ENCODE results near the gene PLCB1. TPM values are rescaled to one million over a fixed set of nuclear protein-coding genes. Genes with fewer than 3 reads are reported as not detected.

The PLCB1 gene
- total RNA-seq, 1 donor from 2014 or later, result 37.4 TPM

DNA sequence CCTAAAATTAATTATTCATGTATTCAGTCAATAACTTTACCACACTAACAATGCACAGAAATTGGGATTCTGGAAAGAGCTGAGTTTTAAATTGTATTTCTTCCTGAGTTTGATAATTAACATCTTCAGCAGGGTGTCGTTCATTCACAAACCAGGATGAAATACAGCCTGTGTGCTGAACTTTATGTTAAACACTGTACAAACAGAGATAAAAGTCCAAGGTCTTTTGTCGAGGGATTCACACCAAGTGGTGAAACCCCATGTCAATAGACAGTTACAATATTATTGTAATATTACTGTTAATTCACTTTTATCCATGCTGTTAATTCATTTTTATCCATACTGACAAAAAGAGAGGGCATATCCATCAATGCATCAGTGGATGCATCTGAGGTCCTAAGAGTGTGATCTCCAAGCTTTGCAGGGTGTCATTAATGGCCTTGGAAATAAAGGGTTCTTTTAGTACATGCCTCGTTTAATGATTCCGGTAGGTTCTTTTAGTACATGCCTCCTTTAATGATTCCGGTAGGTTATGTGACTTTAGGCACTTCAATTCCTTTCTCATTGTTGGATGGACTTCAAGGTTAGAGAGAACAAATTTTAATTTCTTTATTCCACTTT is 234.3 kb downstream of the PLCB1 start:
- H3K36me3 Mint-ChIP-seq (ENCODE audit: unreplicated experiment), result no peaks in the 10 kb centered on the region
- no peak for DNase-seq

DNA sequence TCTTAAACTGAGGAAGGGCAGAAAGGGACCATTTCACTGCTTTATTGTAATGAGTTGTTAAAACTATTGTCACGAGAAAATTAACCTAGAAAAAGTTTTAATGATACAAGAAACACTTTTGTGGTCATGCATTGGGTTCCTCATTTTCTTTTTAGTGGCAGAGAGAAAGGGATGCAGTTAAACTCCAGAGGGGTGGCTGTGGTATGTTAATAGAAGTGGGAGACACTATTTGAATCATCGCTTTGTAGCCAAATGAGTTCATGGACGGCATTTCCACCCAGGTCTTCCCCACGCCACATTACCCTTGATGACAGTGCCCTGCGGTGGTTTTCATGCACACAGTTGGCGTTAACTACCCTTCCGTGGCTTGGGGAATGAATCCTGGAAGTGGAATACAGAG is 235.6 kb downstream of the PLCB1 start:
- no peaks in the 10 kb centered on the region for H3K9me3 Mint-ChIP-seq (ENCODE audit: unreplicated experiment)
- no peak overlapping the region for H3K4me3 Mint-ChIP-seq (ENCODE audit: unreplicated experiment)
- DNase-seq, result no peak
- H3K4me1 Mint-ChIP-seq (ENCODE audit: low read depth, unreplicated experiment), result no peaks in the 10 kb centered on the region
- TF ChIP-seq, protein P1, sequence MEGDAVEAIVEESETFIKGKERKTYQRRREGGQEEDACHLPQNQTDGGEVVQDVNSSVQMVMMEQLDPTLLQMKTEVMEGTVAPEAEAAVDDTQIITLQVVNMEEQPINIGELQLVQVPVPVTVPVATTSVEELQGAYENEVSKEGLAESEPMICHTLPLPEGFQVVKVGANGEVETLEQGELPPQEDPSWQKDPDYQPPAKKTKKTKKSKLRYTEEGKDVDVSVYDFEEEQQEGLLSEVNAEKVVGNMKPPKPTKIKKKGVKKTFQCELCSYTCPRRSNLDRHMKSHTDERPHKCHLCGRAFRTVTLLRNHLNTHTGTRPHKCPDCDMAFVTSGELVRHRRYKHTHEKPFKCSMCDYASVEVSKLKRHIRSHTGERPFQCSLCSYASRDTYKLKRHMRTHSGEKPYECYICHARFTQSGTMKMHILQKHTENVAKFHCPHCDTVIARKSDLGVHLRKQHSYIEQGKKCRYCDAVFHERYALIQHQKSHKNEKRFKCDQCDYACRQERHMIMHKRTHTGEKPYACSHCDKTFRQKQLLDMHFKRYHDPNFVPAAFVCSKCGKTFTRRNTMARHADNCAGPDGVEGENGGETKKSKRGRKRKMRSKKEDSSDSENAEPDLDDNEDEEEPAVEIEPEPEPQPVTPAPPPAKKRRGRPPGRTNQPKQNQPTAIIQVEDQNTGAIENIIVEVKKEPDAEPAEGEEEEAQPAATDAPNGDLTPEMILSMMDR (IDR thresholded peaks at IDR 0.05; ENCODE audit: partially characterized antibody, unreplicated experiment), result no peak
- no peak overlapping the region for H3K27ac Mint-ChIP-seq (ENCODE audit: unreplicated experiment)
- H3K36me3 Mint-ChIP-seq (ENCODE audit: unreplicated experiment), result no peaks in the 10 kb centered on the region
- H3K27me3 Mint-ChIP-seq (ENCODE audit: unreplicated experiment), result no peaks in the 10 kb centered on the region

More for the DNA sequence above, 234.3 kb downstream of the PLCB1 start:
- H3K27me3 Mint-ChIP-seq (ENCODE audit: unreplicated experiment), result no peaks in the 10 kb centered on the region
- H3K9me3 Mint-ChIP-seq (ENCODE audit: unreplicated experiment), result no peaks in the 10 kb centered on the region
- H3K27ac Mint-ChIP-seq (ENCODE audit: unreplicated experiment), result no peak overlapping the region
- TF ChIP-seq, protein P1 (IDR thresholded peaks at IDR 0.05; ENCODE audit: partially characterized antibody, unreplicated experiment), result no peak
- no peaks in the 10 kb centered on the region for H3K4me1 Mint-ChIP-seq (ENCODE audit: low read depth, unreplicated experiment)
- no peak overlapping the region for H3K4me3 Mint-ChIP-seq (ENCODE audit: unreplicated experiment)

DNA sequence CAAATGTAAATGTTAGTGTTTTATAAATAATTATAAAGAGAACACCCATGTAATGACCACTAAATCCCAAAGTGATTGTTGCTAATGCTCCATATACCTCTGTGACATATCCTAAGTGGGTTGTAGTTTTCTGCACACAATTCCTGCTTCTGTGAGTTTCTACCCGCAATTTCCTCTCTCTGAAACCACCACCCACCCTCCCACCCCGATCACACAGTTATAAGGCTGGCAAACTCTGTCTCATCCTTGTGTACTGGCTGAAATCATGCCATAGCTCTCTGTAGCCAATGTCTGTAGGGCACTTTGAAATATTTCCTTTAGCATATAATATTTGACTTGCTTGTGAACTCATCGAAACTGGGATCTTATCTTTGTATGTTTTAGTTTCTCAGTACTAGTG is 236.6 kb downstream of the PLCB1 start:
- H3K4me1 Mint-ChIP-seq (ENCODE audit: low read depth, unreplicated experiment), result no peaks in the 10 kb centered on the region
- no peaks in the 10 kb centered on the region for H3K9me3 Mint-ChIP-seq (ENCODE audit: unreplicated experiment)
- no peak overlapping the region for H3K27ac Mint-ChIP-seq (ENCODE audit: unreplicated experiment)
- no peak overlapping the region for H3K4me3 Mint-ChIP-seq (ENCODE audit: unreplicated experiment)
- no peaks in the 10 kb centered on the region for H3K36me3 Mint-ChIP-seq (ENCODE audit: unreplicated experiment)
- no peak for DNase-seq
- H3K27me3 Mint-ChIP-seq (ENCODE audit: unreplicated experiment), result no peaks in the 10 kb centered on the region
- TF ChIP-seq, protein P1 (IDR thresholded peaks at IDR 0.05; ENCODE audit: partially characterized antibody, unreplicated experiment), result no peak

DNA sequence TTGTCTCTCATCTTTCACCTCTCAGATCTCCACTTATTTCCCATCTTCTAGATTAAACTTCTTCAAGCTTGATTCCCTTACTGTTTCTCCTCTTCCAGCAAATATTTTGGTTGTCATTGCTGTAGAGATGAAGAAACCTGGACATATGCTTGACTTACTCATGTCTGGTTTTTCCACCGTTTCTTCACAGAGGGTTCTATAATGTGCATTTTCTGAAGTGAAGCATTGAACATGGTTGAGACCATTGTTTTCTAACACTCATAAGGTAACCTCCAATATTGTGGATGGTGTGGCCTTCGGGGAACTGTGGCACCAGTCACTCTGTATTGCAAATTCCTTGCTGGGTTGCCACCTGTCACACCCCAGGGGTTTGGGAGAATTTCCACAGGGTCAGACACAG is 237.2 kb downstream of the PLCB1 start:
- no peaks in the 10 kb centered on the region for H3K27me3 Mint-ChIP-seq (ENCODE audit: unreplicated experiment)
- DNase-seq, result no peak
- H3K9me3 Mint-ChIP-seq (ENCODE audit: unreplicated experiment), result no peaks in the 10 kb centered on the region
- H3K27ac Mint-ChIP-seq (ENCODE audit: unreplicated experiment), result no peak overlapping the region
- TF ChIP-seq, protein P1 (IDR thresholded peaks at IDR 0.05; ENCODE audit: partially characterized antibody, unreplicated experiment), result no peak
- H3K4me3 Mint-ChIP-seq (ENCODE audit: unreplicated experiment), result no peak overlapping the region
- no peaks in the 10 kb centered on the region for H3K4me1 Mint-ChIP-seq (ENCODE audit: low read depth, unreplicated experiment)
- no peaks in the 10 kb centered on the region for H3K36me3 Mint-ChIP-seq (ENCODE audit: unreplicated experiment)

DNA sequence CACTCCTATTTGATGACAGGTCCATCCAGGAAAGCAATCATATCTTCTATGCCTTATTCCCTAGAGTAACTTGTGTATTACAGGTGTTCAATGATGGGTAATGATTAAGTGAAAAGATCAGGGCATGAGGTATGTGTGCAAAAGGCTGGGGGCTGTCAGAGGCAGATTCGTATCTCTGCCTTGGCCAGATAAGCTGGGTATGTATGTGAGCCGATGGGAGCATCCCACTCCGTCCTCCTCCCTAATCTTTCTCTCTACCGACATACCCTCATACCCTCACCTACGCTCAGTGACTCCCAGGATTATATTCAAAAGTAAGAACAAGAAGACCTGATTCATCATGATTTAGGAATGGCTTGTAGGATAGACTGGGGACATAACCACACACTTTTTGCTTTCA is 238.7 kb downstream of the PLCB1 start:
- H3K4me3 Mint-ChIP-seq (ENCODE audit: unreplicated experiment), result no peak overlapping the region
- H3K27me3 Mint-ChIP-seq (ENCODE audit: unreplicated experiment), result no peaks in the 10 kb centered on the region
- DNase-seq, result no peak
- TF ChIP-seq, protein P1 (IDR thresholded peaks at IDR 0.05; ENCODE audit: partially characterized antibody, unreplicated experiment), result no peak
- no peaks in the 10 kb centered on the region for H3K4me1 Mint-ChIP-seq (ENCODE audit: low read depth, unreplicated experiment)
- no peak overlapping the region for H3K27ac Mint-ChIP-seq (ENCODE audit: unreplicated experiment)
- H3K36me3 Mint-ChIP-seq (ENCODE audit: unreplicated experiment), result no peaks in the 10 kb centered on the region
- no peaks in the 10 kb centered on the region for H3K9me3 Mint-ChIP-seq (ENCODE audit: unreplicated experiment)
